GM19035 (cell line): ENCODE measurements around the gene TOR4A.

Experiments used
- ATAC-seq: cut with Tn5 transposase; IDR thresholded peaks from one replicate; pipeline ENCODE4 v1.9.1; 2021; ENCODE audit not compliant: unreplicated experiment

TOR4A gene

GRCh38 chr9:137293482-137294090 is 16.1 kb downstream of the TOR4A start:
- ATAC-seq: no peak

DNA sequence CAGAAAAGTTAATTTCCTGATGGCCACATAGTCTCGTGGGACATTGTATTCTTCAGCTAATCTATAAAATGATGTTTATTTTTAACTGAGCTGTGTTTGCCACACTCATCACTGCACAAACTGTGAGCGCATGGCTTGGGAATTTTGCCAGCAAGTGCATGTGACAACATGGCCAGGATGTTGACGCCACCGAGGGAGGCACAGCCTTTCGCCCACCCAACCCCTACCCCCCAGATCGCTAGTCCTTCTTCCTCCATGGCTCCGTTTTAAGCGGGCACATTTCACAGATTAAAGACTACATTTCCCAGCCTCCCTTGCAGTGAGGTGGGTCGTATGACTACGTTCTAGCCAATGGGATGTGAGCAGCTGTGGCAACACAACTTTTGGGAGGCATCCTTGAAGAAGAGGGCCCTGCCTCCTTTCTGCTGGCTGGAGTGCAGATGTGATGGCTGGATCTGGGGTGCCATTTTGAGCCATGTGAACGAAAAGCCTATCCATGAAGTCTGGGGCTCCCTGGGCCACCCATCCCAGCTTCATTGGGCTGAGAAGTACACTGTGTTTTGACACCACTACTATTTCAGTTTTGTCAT is 16.7 kb downstream of the TOR4A start:
- ATAC-seq: no peak

- no peak for ATAC-seq
Observed at GRCh38 chr9:137294681-137295237, 17.2 kb downstream of the TOR4A start.

DNA sequence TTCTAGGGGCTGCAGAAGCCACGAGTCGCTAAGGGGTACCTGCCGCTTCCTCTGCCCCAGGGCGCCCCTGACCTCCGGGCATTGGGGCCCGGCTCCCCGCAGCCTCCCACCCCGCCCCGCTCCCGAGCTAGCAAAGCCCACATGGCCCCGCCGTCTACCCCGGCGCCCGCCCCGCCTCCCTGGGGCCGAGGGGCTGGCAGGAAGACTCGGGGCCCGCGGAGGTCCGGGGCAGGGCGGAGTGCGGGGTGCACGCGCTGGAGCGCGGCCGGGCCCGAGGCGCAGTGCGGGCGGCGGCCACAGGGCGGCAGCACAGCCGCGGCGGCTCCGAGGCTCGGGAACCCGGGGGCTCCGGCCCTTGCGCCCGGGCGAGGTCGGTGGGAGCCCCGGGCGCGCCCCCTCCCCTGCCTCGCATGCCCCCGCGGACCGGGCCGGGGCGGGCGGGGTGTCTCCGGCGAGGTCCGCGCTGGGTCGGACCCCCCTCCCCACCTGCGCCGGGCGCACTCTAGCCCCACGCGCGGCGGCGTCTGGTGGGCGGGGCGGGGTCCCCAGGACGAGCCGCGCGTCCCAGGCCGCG is 17.8 kb downstream of the TOR4A start:
- no peak for ATAC-seq

DNA sequence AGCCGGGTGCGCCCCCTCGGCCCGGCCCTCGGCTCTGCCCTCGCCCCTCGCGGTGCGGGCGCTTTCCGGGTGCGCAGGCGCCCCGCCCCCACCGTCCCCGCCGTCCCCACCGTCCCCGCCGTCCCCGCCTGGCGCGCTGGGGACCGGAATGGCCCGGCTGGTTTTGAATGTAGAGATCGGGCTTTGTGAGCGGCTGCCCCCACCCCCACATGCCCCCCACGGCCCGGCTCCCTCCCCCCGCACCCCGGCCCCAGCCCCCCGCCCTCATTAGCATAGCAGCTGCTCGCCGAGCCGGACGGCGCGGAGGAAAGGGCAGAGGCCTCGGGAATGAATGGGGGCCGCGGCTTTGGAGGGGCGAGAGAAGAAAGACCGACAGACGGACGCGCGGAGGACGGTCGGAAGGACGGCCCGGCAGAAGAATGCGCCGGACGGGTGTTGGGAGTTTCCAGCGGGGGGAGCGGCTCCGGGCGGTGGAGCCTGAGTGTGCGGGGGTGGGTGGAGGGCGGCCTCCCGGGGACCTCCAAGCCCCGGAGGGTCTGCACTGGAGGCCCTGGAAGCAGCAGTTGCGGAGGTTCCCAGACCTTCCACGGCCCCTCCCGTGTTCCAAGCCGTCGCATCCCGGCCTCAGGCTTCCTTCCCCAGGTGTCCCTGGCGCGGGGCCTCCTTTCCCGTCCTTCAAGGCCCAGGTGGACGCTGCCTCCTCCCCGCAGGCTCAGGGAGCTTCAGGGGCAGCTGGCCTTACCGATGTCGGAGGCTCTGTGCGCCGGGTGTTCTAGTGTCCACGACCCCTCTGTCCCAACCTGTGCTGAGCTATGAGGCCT is 18.5 kb downstream of the TOR4A start:
- no peak for ATAC-seq

DNA sequence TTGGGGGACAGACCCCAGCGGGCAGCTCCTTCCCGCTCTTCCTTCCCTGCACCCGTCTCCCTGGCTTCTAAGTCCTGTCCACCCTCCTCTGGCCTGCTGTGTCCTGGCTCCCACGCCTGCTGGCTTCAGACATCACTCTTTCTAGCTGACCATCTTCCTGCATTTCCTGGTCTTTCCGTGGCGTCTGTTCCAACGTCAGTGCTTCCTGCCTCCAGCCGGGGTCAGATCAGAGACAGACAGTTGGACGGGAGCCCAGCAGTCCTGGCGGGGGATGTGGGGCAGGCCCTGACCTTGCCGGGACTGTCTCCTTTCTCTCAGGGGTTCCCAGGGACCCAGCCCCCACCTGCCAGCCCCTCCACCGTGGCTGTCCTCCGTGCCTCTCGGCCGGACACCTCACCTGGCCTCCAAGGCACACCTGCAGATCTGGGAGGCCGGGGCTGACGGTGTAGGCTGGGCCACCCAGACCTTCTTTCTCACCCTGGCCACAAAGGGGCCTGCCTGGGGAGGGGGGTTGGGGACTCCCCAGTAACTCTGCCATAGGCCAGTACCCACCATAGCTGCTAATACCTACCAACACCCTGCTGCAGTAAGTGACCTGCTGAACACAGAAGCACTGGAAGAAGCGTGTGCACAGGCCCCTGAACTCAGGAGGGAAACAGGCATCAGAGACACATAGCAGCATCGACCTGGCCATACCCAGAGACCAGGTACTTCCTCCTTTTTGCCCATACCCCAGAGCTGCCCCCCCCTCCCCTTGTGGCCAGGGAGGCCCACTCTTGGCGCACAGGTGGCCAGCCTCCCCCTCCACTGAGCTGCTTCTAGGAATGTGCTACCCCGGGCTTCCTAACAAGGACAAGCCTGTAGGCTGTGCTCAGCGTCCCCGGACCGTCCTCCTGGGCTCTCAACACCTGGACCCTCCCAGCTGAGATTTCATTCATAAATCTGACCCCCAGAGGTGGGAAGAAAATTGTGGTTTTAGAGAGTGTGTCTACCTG is 19.4 kb downstream of the TOR4A start:
- ATAC-seq: no peak

DNA sequence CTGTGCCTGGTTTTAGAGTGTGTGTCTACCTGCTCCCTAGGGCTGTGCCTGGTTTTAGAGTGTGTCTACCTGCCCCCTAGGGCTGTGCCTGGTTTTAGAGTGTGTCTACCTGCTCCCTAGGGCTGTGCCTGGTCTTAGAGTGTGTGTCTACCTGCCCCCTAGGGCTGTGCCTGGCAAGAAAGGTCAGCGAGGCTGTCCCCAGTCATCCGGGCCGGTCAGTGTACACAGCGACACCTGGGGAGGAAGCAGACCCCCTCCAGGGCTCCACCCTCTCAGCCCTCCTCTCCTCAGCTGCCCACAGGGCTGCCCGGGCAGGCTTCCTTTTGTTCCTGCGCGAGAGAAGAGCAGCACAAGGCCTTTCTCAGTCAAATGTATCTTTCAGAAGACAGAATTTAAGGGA is 20.4 kb downstream of the TOR4A start:
- ATAC-seq: no peak

GRCh38 chr9:137298401-137299202 is 21.1 kb downstream of the TOR4A start:
- no peak for ATAC-seq

- ATAC-seq: no peak
Observed at GRCh38 chr9:137299203-137299565, 21.7 kb downstream of the TOR4A start.

GRCh38 chr9:137299938-137300337 is 22.4 kb downstream of the TOR4A start:
- ATAC-seq: no peak

- ATAC-seq: no peak
Observed at GRCh38 chr9:137300567-137301080, 23.1 kb downstream of the TOR4A start.

DNA sequence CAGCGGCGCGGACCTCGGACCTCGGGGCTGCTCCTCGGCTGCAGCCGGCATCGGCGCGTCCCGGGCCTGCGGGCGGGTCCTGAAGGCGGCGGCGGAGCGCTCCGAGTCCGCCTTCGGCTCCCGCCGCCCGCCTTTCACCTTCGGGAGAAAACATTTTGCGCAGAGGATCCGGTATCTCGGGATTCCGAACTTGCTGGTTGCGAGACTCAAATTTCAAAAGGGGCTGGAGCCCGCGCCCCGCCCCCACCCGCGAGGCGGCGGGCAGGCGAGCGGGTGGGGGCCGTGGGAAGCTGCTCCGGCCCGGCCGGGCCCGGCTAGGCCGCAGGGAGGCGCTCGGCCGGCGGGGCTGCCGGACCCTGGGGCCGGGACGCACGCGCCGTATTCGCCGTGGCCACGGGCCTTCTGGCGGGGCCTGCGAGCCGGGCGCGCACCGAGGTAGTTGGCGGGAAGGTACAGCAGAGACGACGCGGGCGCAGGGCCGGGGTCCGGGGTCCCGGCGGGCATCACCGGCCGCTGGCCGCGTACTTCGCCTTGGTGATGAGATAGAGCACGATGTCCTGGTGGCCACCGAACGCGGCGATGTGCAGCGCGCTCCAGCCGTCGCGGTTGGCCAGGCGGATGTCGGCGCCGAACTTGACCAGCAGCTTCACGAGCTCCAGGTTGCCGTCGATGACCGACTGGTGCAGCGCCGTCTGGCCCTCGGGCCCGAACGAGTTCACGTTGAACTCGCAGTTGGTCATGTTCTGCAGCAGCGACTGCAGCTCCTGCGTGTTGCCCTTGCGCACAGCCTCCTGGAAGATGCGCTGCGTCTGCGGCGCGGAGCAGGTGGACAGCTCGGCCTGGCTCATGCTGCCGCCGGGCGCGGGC is 23.8 kb downstream of the TOR4A start:
- peak; percentile 3 for ATAC-seq

DNA sequence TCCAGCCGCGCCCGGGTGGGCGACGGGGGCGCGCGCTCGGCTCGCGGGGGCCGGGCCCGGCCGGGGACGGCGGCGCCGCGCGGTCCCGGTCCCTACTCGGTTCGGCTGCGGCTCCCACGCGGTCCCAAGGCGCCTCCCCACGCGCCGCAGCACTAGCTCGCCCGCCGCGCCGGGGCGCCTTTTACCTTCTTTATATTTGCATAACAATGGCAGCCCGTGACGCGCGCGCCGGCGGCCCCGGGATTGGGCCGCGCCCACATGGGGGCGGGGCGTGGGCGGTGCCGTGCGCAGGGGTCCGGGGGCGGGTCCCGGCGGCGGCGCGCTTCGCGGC is 24.6 kb downstream of the TOR4A start, which contains the start of gene NRARP:
NRARP (minus strand) TSS at position 154 of the 331 bp plus-strand sequence. CDS start 343 bp downstream, outside the sequence.
- ATAC-seq: peak; percentile 68

DNA sequence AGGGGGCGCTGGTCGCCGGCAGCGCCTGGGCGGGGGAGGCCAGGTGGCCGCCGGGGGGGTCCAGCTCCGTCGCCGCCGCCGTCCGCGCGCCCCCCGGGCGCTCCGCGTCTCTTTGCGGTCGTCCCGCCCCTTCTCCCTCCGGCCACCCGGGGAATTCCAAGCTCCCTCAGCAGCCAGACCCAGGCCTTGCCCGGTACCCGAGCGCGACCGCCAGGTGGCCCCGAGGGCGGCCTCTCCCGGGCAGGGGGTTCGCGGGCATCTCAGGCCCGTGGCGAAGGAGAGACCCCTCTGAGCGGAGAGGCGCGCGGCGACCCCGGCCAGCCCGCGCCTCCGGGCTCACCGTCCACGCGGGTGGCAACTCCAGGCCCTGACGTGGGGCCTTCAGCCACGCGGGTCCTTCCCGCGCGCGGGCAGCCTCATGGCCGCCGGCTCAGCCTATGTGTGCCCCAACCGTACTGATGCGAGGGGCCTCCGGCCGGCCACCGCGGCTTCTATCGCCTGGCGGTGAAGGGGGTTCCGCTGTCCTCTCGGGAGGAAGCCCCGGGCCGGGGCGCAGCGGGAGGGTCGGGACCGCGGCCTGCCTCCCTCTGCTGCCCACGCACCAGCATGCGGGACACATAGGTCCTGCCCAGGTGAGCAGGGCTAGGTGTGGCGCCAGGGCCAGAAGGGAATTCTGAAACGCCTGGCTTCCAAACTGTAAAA is 25.1 kb downstream of the TOR4A start:
- ATAC-seq: peak; percentile 45

GRCh38 chr9:137303151-137303892 is 25.8 kb downstream of the TOR4A start:
- ATAC-seq: no peak

GRCh38 chr9:137303893-137304382 is 26.4 kb downstream of the TOR4A start:
- no peak for ATAC-seq
